PFSK-1 (cell line): ENCODE measurements around the gene GBP2.

Experiments
- POLR2AphosphoS5 ChIP-seq: IDR thresholded peaks from 2 replicates; pipeline ENCODE4 v1.6.1; 2012; ENCODE audit warnings: low read depth, mild to moderate bottlenecking, control low read depth, low read length, moderate library complexity
- SIN3A ChIP-seq: IDR thresholded peaks from 2 replicates; pipeline ENCODE4 v1.6.1; 2012; ENCODE audit warnings: mild to moderate bottlenecking, low read length, moderate library complexity, borderline replicate concordance; ENCODE audit not compliant: insufficient read depth
- TAF1 ChIP-seq: IDR thresholded peaks from 2 replicates; pipeline ENCODE4 v1.6.1; 2012; ENCODE audit warnings: low read length, control low read depth, borderline replicate concordance; ENCODE audit not compliant: insufficient read depth

GRCh38 chr1:89151047-89151446 is 25.1 kb upstream of the GBP2 start:
- TF ChIP-seq TAF1 (no peak), POLR2AphosphoS5 (no peak), SIN3A (no peak)
